BLaER1 (cell line): ENCODE measurements around the gene FAM98C.

Experiments used
- H3K27ac ChIP-seq: shearing (Covaris generic); formaldehyde crosslinking; 2 replicates; pipeline ENCODE4 v1.8.1; 2022
- H3K27me3 ChIP-seq: shearing (Covaris generic); formaldehyde crosslinking; 2 replicates; pipeline ENCODE4 v1.8.1; 2022
- H3K36me3 ChIP-seq: shearing (Covaris generic); formaldehyde crosslinking; 2 replicates; pipeline ENCODE4 v1.8.1; 2022
- H3K4me1 ChIP-seq: shearing (Covaris generic); formaldehyde crosslinking; 2 replicates; pipeline ENCODE4 v1.8.1; 2022
- H3K4me2 ChIP-seq: shearing (Covaris generic); formaldehyde crosslinking; 2 replicates; pipeline ENCODE4 v1.8.1; 2022
- H3K4me3 ChIP-seq: shearing (Covaris generic); formaldehyde crosslinking; 2 replicates; pipeline ENCODE4 v1.8.1; 2022
- H3K9ac ChIP-seq: shearing (Covaris generic); formaldehyde crosslinking; 2 replicates; pipeline ENCODE4 v1.8.1; 2022
- H3K9me3 ChIP-seq: shearing (Covaris generic); formaldehyde crosslinking; 2 replicates; pipeline ENCODE4 v1.8.1; 2022
- H4K20me1 ChIP-seq: shearing (Covaris generic); formaldehyde crosslinking; 2 replicates; pipeline ENCODE4 v1.8.1; 2022
- Cebpa-rat ChIP-seq: shearing (Covaris generic); IDR thresholded peaks from 2 replicates; pipeline ENCODE4 v1.8.1; 2022

The FAM98C gene

DNA sequence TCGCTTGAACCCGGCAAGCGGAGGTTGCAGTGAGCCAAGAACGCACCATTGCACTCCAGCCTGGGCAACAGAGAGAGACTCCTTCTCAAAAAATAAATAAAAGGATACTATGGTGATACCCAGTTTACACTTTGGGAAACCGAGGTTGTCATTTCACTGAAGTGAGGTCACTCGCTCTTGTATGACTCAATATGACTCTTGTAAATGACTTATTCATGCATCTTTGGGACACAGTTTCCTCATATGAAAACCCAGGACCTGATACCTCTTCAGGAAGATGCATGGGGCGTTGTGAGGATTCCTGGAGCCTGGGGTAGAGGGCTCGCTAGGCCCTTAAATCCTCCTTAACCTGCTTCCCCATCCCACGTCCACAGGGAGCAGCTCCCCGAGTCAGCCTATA lies 24.0 kb upstream of the FAM98C start:
- peaks cover 78% of the 10 kb centered on the region for H3K36me3 ChIP-seq
- H4K20me1 ChIP-seq: peaks cover 86% of the 10 kb centered on the region
- H3K4me2 ChIP-seq: no peak overlapping the region
- no peak for TF ChIP-seq Cebpa-rat
- H3K4me3 ChIP-seq: no peak overlapping the region
- no peaks in the 10 kb centered on the region for H3K9me3 ChIP-seq
- H3K9ac ChIP-seq: no peak overlapping the region
- H3K27ac ChIP-seq: no peak overlapping the region
- no peaks in the 10 kb centered on the region; the same call in 1 of the 2 replicates for H3K27me3 ChIP-seq
- H3K4me1 ChIP-seq: peaks cover 19% of the 10 kb centered on the region

DNA sequence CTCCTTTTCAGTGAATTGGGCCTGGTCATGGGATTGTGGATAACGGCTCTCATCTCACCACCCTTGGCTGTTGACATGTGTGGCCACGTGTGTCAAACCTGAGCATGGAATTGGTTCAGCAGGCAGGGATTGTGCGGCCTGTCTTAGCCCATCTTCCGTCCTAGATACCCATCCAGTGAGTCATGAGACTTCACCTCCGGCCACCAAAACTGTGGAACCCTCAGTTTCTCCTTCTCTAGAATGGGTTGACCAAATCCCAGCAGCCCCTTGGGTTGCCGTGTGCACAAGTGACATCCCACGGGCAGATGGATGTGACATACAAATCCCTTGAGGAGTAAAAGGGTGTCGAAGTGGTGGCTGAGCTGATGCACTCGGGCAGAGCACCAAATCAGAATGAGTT lies 21.8 kb upstream of the FAM98C start:
- Histone ChIP-seq H4K20me1 (peaks cover 99% of the 10 kb centered on the region), H3K9ac (no peak overlapping the region), H3K4me3 (no peak overlapping the region), H3K27me3 (peaks cover 22% of the 10 kb centered on the region), H3K27ac (no peak overlapping the region), H3K4me1 (peaks cover 19% of the 10 kb centered on the region), H3K4me2 (no peak overlapping the region), H3K9me3 (no peaks in the 10 kb centered on the region), H3K36me3 (peaks cover 99% of the 10 kb centered on the region)
- no peak for TF ChIP-seq Cebpa-rat

GRCh38 chr19:38383184-38383583 lies 19.7 kb upstream of the FAM98C start:
- Histone ChIP-seq H3K9ac (no peak overlapping the region), H4K20me1 (peaks cover 93% of the 10 kb centered on the region), H3K4me3 (no peak overlapping the region), H3K27ac (no peak overlapping the region), H3K27me3 (peaks cover 42% of the 10 kb centered on the region), H3K4me2 (no peak overlapping the region), H3K36me3 (peaks cover 83% of the 10 kb centered on the region), H3K9me3 (no peaks in the 10 kb centered on the region), H3K4me1 (peaks cover 26% of the 10 kb centered on the region)
- no peak for TF ChIP-seq Cebpa-rat

- no peak overlapping the region for H3K4me3 ChIP-seq
- no peak overlapping the region for H3K27ac ChIP-seq
- no peak overlapping the region for H3K9ac ChIP-seq
- H3K9me3 ChIP-seq: no peaks in the 10 kb centered on the region
- peaks cover 27% of the 10 kb centered on the region for H3K4me1 ChIP-seq
- peaks cover 88% of the 10 kb centered on the region for H4K20me1 ChIP-seq
- peaks cover 77% of the 10 kb centered on the region for H3K36me3 ChIP-seq
- H3K4me2 ChIP-seq: no peak overlapping the region
- H3K27me3 ChIP-seq: peaks cover 48% of the 10 kb centered on the region
- no peak for TF ChIP-seq Cebpa-rat
These were observed 19.1 kb upstream of the FAM98C start for GRCh38 chr19:38383743-38384142.

GRCh38 chr19:38384209-38385027 lies 18.5 kb upstream of the FAM98C start:
- no peaks in the 10 kb centered on the region for H3K9me3 ChIP-seq
- peaks cover 71% of the 10 kb centered on the region for H3K36me3 ChIP-seq
- H3K27me3 ChIP-seq: peaks cover 54% of the 10 kb centered on the region
- no peak overlapping the region for H3K4me3 ChIP-seq
- no peak overlapping the region for H3K9ac ChIP-seq
- H3K27ac ChIP-seq: no peak overlapping the region
- H3K4me2 ChIP-seq: no peak overlapping the region
- peaks cover 32% of the 10 kb centered on the region for H3K4me1 ChIP-seq
- no peak for TF ChIP-seq Cebpa-rat
- peaks cover 87% of the 10 kb centered on the region for H4K20me1 ChIP-seq

GRCh38 chr19:38385057-38385803 lies 17.7 kb upstream of the FAM98C start:
- H3K4me2 ChIP-seq: peak overlapping the region; percentile 91; the same call in 1 of the 2 replicates
- H3K9ac ChIP-seq: no peak overlapping the region
- H3K27me3 ChIP-seq: peaks cover 63% of the 10 kb centered on the region
- H4K20me1 ChIP-seq: peaks cover 79% of the 10 kb centered on the region
- H3K27ac ChIP-seq: no peak overlapping the region
- peaks cover 32% of the 10 kb centered on the region for H3K4me1 ChIP-seq
- no peak for TF ChIP-seq Cebpa-rat
- peaks cover 63% of the 10 kb centered on the region for H3K36me3 ChIP-seq
- no peaks in the 10 kb centered on the region for H3K9me3 ChIP-seq
- no peak overlapping the region for H3K4me3 ChIP-seq

DNA sequence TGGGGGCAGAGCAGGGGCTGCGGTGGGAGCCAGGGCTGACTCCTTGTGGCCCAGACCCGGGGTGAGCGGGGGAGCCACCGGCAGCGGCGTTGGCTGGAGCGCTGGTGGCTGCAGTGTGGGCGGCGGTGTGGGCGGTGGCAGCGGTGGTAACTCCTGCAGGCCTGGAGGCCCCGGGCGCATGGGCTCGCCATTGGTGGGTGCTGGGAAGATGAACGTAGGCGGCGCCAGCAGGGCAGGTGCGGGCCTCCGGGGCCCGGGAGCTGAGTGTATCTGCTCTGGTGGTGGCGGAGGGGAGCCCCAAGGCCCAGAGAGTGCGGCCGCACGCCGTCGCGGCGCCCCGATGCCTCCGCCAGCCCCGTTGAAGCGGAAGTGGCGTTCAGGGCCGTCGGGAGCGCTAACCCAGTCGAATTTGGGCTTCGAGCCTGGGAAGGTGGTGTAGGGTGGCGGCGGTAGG lies 17.1 kb upstream of the FAM98C start:
- Histone ChIP-seq H3K36me3 (peaks cover 56% of the 10 kb centered on the region), H4K20me1 (peaks cover 75% of the 10 kb centered on the region), H3K4me3 (no peak overlapping the region), H3K27me3 (peaks cover 69% of the 10 kb centered on the region), H3K9me3 (no peaks in the 10 kb centered on the region), H3K4me1 (peaks cover 32% of the 10 kb centered on the region), H3K9ac (no peak overlapping the region), H3K4me2 (peak overlapping the region; percentile 91), H3K27ac (no peak overlapping the region)
- TF ChIP-seq Cebpa-rat: no peak

- H3K27me3 ChIP-seq: peaks cover 75% of the 10 kb centered on the region
- peak overlapping the region; percentile 65; the same call in 1 of the 2 replicates for H3K9ac ChIP-seq
- peaks cover 50% of the 10 kb centered on the region for H3K36me3 ChIP-seq
- H3K4me2 ChIP-seq: peak overlapping the region; percentile 91
- H3K4me1 ChIP-seq: peaks cover 32% of the 10 kb centered on the region
- H3K27ac ChIP-seq: no peak overlapping the region
- H4K20me1 ChIP-seq: peaks cover 69% of the 10 kb centered on the region
- no peaks in the 10 kb centered on the region for H3K9me3 ChIP-seq
- no peak for TF ChIP-seq Cebpa-rat
- peak overlapping the region; percentile 68 for H3K4me3 ChIP-seq
These were observed 16.5 kb upstream of the FAM98C start for GRCh38 chr19:38386300-38386970.

- Histone ChIP-seq H3K9me3 (no peaks in the 10 kb centered on the region), H3K27ac (no peak overlapping the region), H3K4me1 (peaks cover 32% of the 10 kb centered on the region), H3K27me3 (peaks cover 81% of the 10 kb centered on the region), H3K4me2 (peak overlapping the region; percentile 91), H3K4me3 (peak overlapping the region; percentile 68), H3K9ac (peak overlapping the region; percentile 65), H3K36me3 (peaks cover 44% of the 10 kb centered on the region), H4K20me1 (peaks cover 66% of the 10 kb centered on the region)
- TF ChIP-seq Cebpa-rat: no peak
These were observed 15.8 kb upstream of the FAM98C start for GRCh38 chr19:38386971-38387549.
